GM18498 (cell line): ENCODE data around the gene FER.
"Not testable (repeated sequence)": the region's sequence is repeated elsewhere in the genome, so short reads cannot be mapped to it uniquely, and the experiment has no call there.

Experiments used
- ATAC-seq: cut with Tn5 transposase; IDR thresholded peaks from one replicate; pipeline ENCODE4 v1.9.1; 2021; ENCODE audit warnings: mild to moderate bottlenecking, moderate library complexity; ENCODE audit not compliant: unreplicated experiment

FER gene

DNA sequence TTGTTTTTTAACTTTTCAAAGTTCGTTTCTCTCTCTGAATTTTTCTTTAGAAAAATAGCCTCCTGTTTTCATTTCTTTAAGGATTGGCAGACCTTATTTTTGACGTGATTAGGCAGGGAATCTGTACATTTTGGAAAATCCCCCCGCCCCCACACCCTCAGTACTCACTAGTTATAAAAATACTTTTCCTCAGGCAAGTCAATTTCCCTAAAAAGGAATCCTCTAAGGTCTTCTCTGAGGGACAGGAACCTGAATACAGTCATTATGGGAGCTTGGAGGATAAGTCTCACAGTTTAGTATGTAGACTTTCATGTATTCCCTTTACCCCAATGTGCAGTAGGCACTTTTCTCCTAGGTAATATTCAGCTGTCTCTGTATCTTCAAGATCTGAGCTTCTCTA, 3.9 kb upstream of the FER start:
- ATAC-seq, result no peak

DNA sequence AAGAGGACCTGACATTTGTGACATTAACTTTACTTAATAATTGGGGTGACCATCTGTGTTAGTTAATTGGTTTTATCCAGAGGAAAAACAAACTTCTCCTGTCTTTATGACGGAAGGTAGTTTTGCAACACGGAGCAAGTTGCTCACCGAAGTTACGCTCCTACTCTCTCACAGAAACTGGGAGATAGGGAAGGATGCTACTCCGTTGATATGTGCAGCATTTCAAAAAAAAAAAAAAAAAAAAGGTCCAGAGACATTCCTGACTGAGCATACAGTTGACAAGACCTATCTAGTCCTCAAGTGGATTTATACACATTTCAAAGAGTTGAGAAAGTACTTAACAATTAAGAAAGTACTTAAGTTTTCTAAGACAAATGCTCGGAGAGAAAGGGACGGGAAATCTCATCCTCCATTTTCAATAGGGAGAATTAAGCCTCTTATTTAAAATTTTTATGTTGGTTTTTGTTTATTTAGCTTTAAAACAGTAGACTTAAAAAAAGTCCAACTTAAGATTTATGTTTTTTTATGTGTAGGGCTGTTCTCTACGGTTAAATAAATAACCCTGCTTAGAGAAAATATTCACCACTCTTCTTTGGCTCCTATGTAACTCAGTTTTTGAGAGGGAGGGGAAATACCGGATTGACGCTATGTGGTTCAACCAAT, 455 bp upstream of the FER start:
- no peak for ATAC-seq

DNA sequence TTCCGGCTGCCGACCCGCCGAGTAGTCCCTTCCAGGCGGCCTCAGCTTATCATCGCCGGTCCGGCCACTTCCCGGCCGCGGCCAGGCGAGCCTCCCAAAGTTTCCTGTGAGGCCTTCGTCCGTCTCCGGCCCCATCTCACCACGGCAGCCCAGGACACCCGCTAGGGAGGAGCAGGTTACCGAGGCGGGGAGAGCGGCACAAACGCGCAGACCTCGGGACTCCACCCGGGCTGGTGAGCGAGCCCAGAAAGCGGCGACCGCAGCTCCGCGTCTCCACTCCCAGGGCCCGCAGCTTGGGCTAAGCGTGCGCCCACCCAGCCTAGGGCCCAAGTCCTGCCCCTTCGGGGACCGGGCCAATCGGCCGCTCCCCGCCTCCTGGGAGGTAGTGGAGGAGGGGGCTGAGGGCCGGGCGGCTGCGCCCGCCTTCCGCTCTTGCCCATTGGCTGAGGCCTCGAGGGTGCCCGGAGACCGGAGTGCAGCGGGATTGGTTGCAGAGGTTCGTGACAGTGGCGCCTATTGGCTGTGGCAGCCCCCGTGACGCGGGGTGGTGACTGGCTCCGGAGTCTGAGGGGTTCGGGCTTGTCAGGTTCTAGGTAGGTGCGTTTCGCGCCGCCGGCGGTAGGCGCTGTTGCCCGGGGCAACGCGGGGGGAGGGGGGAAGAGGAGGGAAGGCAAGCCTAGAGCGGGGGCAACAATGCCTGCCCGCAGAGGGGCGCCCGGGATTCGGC, 867 bp downstream of the FER start:
- peak; percentile 96 for ATAC-seq

GRCh38 chr5:108749128-108749861, 1.6 kb downstream of the FER start:
- ATAC-seq, result peak; percentile 37

DNA sequence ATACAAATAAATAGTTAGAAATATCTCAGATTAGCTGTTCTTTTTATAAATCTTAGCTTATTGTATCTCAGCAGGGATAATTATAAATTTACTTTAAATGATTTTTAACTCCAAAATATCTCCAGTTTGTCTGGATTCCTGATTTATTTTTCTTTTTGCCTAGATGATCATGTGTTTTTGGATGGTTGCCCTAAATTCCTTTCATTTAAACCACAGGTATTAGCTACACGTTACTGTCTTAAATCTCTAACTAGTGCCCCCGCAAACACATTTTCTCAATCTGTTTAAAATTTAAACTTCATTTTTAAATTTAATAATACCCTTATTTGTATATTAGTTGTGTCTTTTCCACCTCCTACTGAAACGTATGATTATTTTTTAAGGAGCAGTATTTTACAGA, 5.6 kb downstream of the FER start:
- no peak for ATAC-seq

GRCh38 chr5:108753877-108754276, 6.2 kb downstream of the FER start:
- no peak for ATAC-seq

DNA sequence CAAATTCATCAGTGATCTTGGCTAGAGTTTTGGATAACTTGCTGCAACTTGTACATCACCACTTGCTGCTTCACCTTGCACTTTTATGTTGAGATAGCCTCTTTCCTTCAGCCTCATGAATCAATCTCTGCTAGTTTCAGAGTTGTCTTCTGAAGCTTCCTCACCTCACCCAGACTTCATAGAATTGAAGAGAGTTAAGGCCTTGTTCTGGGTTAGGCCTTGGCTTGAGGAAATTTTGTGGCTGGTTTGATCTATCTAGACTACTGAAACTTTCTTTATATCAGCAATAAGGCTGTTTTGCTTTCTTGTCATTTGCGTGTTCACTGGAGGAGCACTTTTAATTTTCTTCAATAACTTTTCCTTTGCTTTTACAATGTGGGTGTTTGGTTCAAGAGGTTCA, 12.8 kb downstream of the FER start:
- no peak for ATAC-seq

- ATAC-seq, result no peak
Observed at GRCh38 chr5:108762660-108763059, 15.0 kb downstream of the FER start.

DNA sequence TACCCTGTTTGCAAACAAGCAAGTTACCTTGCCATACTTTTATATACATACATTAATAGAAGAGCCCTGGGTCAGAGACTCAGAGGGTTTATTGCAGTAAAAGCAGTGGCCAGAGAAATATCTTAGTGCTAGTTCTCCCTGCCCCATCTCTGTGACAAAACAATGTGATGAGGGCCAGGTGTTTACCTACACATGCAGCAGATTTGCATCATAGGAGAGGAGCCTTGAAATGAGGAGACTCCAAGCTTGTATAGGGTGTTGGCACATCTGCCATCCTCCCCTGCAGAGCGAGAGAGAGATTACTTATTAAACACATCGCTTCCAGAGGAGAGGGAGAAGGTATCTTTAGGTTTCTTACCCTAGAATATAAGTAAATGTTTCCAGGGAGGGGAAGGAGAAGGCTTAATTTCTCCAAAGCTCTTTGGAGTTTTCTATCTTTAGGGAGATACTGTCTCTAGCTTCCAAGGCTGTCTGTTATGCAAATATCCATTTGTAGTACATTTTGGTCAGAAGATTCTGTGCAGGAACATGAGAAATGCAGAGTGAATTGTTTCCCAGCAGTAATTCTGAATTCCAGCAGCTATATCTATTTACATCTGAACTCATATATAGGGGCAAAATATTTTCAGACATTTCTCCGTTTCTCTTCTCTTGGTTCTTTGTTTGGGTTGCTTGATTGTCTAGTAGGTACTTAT, 15.7 kb downstream of the FER start:
- ATAC-seq, result no peak

- ATAC-seq, result no peak
Observed at GRCh38 chr5:108765647-108766046, 17.9 kb downstream of the FER start.

- not testable (repeated sequence) for ATAC-seq
Observed at GRCh38 chr5:108766916-108767315, 19.2 kb downstream of the FER start.

GRCh38 chr5:108769352-108769751, 21.7 kb downstream of the FER start:
- peak; percentile 76 for ATAC-seq

DNA sequence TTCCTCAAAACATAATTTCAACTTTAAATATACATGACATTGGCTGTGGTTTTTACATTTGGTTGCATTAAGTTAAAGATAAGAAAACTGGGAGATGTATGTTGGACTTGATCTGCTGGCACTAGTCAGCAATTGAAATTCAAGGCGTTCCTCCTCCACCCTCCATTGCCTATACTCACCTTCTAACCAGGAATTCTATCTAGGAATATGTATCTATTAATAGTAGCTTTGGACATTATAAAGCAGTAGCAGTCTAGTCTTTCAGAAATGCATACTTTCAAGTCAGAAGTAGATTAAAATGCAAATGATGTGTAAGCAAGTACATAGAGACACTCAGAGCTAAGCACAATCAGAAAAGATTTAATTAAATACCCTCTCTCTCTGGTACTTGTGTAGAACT, 24.9 kb downstream of the FER start:
- no peak for ATAC-seq

- ATAC-seq, result no peak
Observed at GRCh38 chr5:108773330-108773729, 25.6 kb downstream of the FER start.

DNA sequence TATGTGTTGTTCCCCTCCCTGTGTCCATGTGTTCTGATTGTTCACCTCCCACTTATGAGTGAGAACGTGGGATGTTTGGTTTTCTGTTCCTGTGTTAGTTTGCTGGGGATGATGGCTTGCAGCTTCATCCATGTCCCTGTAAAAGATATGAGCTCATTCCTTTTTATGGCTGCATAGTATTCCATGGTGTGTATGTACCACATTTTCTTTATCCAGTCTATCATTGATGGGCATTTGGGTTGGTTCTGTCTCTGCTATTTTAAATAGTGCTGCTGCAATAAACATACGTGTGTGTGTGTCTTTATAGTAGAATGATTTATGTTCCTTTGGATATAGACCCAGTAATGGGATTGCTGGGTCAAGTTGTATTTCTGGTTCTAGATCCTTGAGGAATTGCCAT, 26.4 kb downstream of the FER start:
- not testable (repeated sequence) for ATAC-seq

DNA sequence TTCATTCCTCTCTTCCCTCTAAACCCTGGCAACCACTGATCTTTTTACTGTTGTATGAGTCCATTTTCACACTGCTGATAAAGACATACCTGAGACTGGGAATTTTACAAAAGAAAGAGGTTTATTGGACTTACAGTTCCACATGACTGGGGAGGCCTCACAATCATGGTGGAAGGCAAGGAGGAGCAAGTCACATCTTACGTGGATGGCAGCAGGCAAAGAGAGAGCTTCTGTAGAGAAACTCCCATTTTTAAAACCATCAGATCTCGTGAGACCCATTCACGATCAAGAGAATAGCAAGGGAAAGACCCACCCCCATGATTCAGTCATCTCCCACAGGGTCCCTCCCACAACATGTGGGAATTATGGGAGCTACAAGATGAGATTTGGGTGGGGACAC, 29.9 kb downstream of the FER start:
- not testable (repeated sequence) for ATAC-seq

- ATAC-seq, result not testable (repeated sequence)
Observed at GRCh38 chr5:108784577-108784976, 36.9 kb downstream of the FER start.

DNA sequence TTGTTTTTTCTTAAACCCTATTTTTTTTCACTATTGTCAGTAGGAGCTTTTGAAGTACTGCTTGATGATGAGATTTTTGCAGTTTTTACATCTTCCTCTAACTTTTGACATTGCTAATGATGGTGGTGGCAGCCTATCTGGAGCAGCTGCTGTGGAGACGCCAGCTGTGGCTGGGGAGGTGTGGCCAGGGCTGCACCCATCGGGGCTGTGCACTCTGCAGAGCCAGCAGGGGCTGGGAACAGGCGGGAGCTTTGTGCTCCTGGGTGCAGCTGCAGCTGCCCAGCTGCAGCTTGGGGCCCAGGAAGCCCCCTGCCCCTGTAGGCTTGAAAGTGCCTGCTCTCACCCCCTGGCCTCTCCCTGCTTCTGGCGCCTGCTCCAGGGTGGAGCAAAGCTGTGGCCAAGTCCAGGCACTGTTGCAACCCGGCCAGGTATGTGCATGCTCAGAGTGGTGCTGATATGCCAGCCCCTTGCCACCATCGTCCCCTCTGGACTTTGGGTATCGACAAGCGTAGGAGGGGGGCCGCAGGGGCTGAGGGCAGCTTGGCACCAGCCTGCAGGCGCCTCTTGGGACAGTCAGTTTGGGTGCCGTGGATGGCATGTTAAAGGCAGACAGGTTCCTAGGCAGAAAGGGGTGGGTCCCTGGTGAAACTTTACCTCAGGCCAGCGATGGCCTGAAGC, 39.2 kb downstream of the FER start:
- ATAC-seq, result no peak

DNA sequence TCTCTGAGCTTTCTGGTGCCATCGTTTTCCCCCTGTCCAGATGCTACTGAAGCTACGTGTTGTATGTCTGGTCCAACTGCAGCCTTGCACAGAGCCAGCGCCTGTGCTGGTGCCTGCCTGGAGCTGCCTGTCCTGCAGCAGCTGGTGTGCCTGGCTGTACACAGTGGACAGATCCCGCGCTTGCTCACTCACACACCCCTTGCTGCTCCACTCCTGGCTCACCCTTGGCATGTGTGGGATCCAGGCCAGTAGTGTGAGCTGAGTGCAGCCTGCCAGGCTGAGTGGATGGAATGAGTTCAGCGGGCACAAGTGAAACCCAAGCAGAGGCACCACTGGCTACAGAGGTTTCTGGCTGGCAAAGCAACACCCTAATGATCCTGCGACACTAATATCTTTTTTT, 40.4 kb downstream of the FER start:
- no peak for ATAC-seq

GRCh38 chr5:108793207-108793606, 45.5 kb downstream of the FER start:
- no peak for ATAC-seq

DNA sequence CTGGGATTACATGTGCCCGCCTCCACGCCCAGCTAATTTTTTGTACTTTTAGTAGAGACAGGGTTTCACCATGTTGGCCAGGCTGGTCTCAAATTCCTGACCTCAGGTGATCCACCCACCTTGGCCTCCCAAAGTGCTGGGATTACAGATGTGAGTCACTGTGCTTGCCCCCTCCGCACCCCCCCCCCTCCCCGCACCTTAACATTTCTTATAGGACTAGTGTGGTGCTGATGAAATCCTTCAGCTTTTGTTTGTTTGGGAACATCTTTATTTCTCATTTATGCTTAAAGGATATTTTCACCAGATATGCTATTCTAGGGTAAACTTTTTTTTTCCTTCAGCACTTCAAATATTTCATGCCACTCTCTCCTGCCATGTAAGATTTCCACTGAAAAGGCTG, 46.7 kb downstream of the FER start:
- not testable (repeated sequence) for ATAC-seq
